Measurements from ENCODE around the gene MAP3K3. TPM values are rescaled to one million over a fixed set of nuclear protein-coding genes. Genes with fewer than 3 reads are reported as not detected.
A peak's percentile ranks its signal among the peaks of the same experiment; 100 is the strongest.

MAP3K3 gene
- total and polyA plus RNA-seq, 2 donors (not counting 3 experiments of a cell fraction or from before 2014, with no cell fraction given), result 56.6 to 81.0 TPM

DNA sequence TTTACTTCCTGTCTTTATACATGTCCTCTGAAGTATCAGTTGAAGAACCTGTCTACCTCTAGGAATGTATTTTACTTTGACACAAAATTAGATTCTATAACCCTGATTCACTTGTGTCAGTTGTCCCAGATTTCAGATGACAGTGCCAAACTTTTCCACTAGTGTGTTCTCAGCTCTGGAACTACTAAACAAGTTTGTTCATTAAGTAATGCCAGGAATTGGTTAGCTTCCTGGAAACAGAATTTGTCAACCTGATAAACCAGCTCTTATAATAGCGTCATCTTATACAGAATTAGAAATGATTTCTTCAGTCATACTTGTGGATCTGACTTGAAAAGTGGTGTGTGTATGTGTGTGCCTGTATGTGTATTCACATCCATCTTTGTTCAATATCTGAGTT is 7.4 kb downstream of the MAP3K3 start:
- Histone ChIP-seq H3K9me3 (replicated peaks; ENCODE audit: control insufficient read depth, insufficient read depth, low read length) (no peaks in the 10 kb centered on the region), H3K27me3 (ENCODE audit: control insufficient read depth in 2 of 2, insufficient read depth in 2 of 2, low read length in 2 of 2) (no peaks in the 10 kb centered on the region), H3K4me3 (replicated peaks in 1 of 3; ENCODE audit: insufficient read depth in 1 of 3, low read depth in 1 of 3, low read length in 3 of 3) (no peak overlapping the region), H4K20me1 (replicated peaks; ENCODE audit: control insufficient read depth, extremely low read depth, insufficient read depth, low read length) (peaks cover 9% of the 10 kb centered on the region), H3K9me1 (replicated peaks; ENCODE audit: control insufficient read depth, extremely low read depth, insufficient read depth, low read length) (no peaks in the 10 kb centered on the region), H3K4me2 (ENCODE audit: insufficient read depth, low read length) (no peak overlapping the region), H3K36me3 (ENCODE audit: control insufficient read depth in 2 of 2, extremely low read depth in 1 of 2, insufficient read depth in 2 of 2, low read length in 2 of 2) (peaks cover 5 to 9% of the 10 kb centered on the region in 2 experiments), H3K4me1 (ENCODE audit: control insufficient read depth, extremely low read depth, insufficient read depth, low read length) (peaks cover 45% of the 10 kb centered on the region), H2AFZ (ENCODE audit: low read depth, low read length) (no peak overlapping the region), H3K9ac (replicated peaks; ENCODE audit: extremely low read depth, insufficient read depth, low read length) (no peak overlapping the region), H3K27ac (ENCODE audit: insufficient read depth, low read depth, low read length) (no peak overlapping the region), H3K79me2 (ENCODE audit: control insufficient read depth, insufficient read depth, low read length) (peaks cover 82% of the 10 kb centered on the region)
- FAIRE-seq (no peak), DNase-seq (ENCODE audit: low read depth, low spot score) (peak; percentile 29)
- dilution Hi-C loops (cut with MboI; ENCODE audit: extremely low pct_ligation_motif_present, low sequenced_read_pairs) (no loop called here), intact Hi-C loops (cut with micrococcal nuclease) (no loop called here)
- POLR2A ChIA-PET, result no interaction called here
- CTCF ChIA-PET, result interaction anchor here (0.6 to 1.9 kb wide), 3 partner anchors 8 to 113 kb away, joined by 3 to 4 read pairs (median 3); partner anchors contain the start of gene MAP3K3
- TF ChIP-seq POLR2AphosphoS5 (IDR thresholded peaks at IDR 0.05; ENCODE audit: insufficient read depth, low read depth, low read length), result no peak
- TF ChIP-seq, protein P1, sequence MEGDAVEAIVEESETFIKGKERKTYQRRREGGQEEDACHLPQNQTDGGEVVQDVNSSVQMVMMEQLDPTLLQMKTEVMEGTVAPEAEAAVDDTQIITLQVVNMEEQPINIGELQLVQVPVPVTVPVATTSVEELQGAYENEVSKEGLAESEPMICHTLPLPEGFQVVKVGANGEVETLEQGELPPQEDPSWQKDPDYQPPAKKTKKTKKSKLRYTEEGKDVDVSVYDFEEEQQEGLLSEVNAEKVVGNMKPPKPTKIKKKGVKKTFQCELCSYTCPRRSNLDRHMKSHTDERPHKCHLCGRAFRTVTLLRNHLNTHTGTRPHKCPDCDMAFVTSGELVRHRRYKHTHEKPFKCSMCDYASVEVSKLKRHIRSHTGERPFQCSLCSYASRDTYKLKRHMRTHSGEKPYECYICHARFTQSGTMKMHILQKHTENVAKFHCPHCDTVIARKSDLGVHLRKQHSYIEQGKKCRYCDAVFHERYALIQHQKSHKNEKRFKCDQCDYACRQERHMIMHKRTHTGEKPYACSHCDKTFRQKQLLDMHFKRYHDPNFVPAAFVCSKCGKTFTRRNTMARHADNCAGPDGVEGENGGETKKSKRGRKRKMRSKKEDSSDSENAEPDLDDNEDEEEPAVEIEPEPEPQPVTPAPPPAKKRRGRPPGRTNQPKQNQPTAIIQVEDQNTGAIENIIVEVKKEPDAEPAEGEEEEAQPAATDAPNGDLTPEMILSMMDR (IDR thresholded peaks at IDR 0.05; ENCODE audit: extremely low read depth in 1 of 2, insufficient read depth in 1 of 2, low read depth in 1 of 2, low read length in 2 of 2), result no peak
- no peak for TF ChIP-seq FOS (IDR thresholded peaks at IDR 0.05; ENCODE audit: borderline replicate concordance, insufficient read depth, low read length)
- no peak for TF ChIP-seq MYC (IDR thresholded peaks at IDR 0.05; ENCODE audit: low read depth, low read length)
- TF ChIP-seq GATA2 (IDR thresholded peaks at IDR 0.05; ENCODE audit: insufficient read depth, insufficient read length, low read depth, low read length), result no peak
- no peak for TF ChIP-seq JUN (IDR thresholded peaks at IDR 0.05; ENCODE audit: borderline replicate concordance, insufficient read depth, insufficient read length, low read depth)
- TF ChIP-seq, protein P2, sequence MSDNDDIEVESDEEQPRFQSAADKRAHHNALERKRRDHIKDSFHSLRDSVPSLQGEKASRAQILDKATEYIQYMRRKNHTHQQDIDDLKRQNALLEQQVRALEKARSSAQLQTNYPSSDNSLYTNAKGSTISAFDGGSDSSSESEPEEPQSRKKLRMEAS (IDR thresholded peaks at IDR 0.05; ENCODE audit: insufficient read depth, insufficient read length), result no peak
- TF ChIP-seq EZH2 (IDR thresholded peaks at IDR 0.05; ENCODE audit: borderline replicate concordance, low read depth, low read length, severe bottlenecking), result no peak
- no TSS peak for BruUV-seq (replicated peaks)
